OCI-LY1 (cell line): ENCODE measurements around the gene POLE.

Source experiments
- CTCF ChIP-seq: fragments of 200-600 bp; sonication (generic), shearing (Covaris generic); IDR thresholded peaks from 2 replicates; pipeline ENCODE4 v1.5.1; 2017; ENCODE audit warnings: mild to moderate bottlenecking, antibody characterized with exemption, low read length, moderate library complexity, mixed read lengths
- EZH2 ChIP-seq: fragments of 200-600 bp; sonication (generic), shearing (Covaris generic); IDR thresholded peaks from 2 replicates; pipeline ENCODE4 v1.8.0; 2017; ENCODE audit warnings: borderline replicate concordance, mixed run types, mild to moderate bottlenecking, antibody characterized with exemption, low read length, moderate library complexity, mixed read lengths

GRCh38 chr12:132685400-132685799 lies 1.7 kb downstream of the POLE start:
- TF ChIP-seq CTCF (no peak), EZH2 (no peak)
